OCI-LY1 (cell line): ENCODE measurements around the gene H1-8.

ENCODE experiments used
- H2AFZ ChIP-seq: fragments of 200-600 bp; sonication (generic), shearing (Covaris generic); 2 replicates; pipeline ENCODE4 v1.6.0; 2014; ENCODE audit warnings: antibody characterized with exemption, mild to moderate bottlenecking, low read length
- H3F3A ChIP-seq: fragments of 200-600 bp; sonication (generic), shearing (Covaris generic); 2 replicates; pipeline ENCODE4 v1.6.0; 2014; ENCODE audit warnings: mild to moderate bottlenecking, antibody characterized with exemption, low read length, moderate library complexity; ENCODE audit not compliant: insufficient read depth
- H3K27ac ChIP-seq: fragments of 200-600 bp; sonication (generic); 2 replicates; pipeline ENCODE4 v1.5.1; 2014; ENCODE audit warnings: low read length, mixed run types, mild to moderate bottlenecking, low read depth; ENCODE audit not compliant: poor library complexity, severe bottlenecking
- H3K27me3 ChIP-seq: fragments of 200-600 bp; sonication (generic); 2 replicates; pipeline ENCODE4 v1.6.0; 2014; ENCODE audit warnings: antibody characterized with exemption, mild to moderate bottlenecking, low read length, moderate library complexity; ENCODE audit not compliant: insufficient read depth
- H3K36me3 ChIP-seq: fragments of 200-600 bp; sonication (generic); 2 replicates; pipeline ENCODE4 v1.6.1; 2014; ENCODE audit warnings: mild to moderate bottlenecking, antibody characterized with exemption, low read length, moderate library complexity, mixed read lengths; ENCODE audit not compliant: insufficient read depth
- H3K4me1 ChIP-seq: fragments of 200-600 bp; sonication (generic); 2 replicates; pipeline ENCODE4 v1.5.1; 2014; ENCODE audit warnings: mild to moderate bottlenecking, low read length, moderate library complexity; ENCODE audit not compliant: insufficient read depth, severe bottlenecking
- H3K4me2 ChIP-seq: fragments of 200-600 bp; sonication (generic), shearing (Covaris generic); 2 replicates; pipeline ENCODE4 v1.6.1; 2014; ENCODE audit warnings: low read length
- H3K4me3 ChIP-seq: fragments of 200-600 bp; sonication (generic); 2 replicates; pipeline ENCODE4 v1.5.1; 2014; ENCODE audit warnings: low read length, low read depth, mild to moderate bottlenecking, mixed read lengths; ENCODE audit not compliant: poor library complexity, severe bottlenecking
- H3K79me2 ChIP-seq: fragments of 200-600 bp; shearing (Covaris generic); 2 replicates; pipeline ENCODE4 v1.6.1; 2016; ENCODE audit warnings: mixed run types, low read length, mixed read lengths; ENCODE audit not compliant: insufficient read depth
- H3K9ac ChIP-seq: fragments of 200-600 bp; sonication (generic), shearing (Covaris generic); 2 replicates; pipeline ENCODE4 v1.6.1; 2014; ENCODE audit warnings: mild to moderate bottlenecking, low read length, mixed read lengths
- H3K9me2 ChIP-seq: fragments of 200-600 bp; sonication (generic), shearing (Covaris generic); 2 replicates; pipeline ENCODE4 v1.6.1; 2014; ENCODE audit warnings: low read depth, mild to moderate bottlenecking, low read length, mixed read lengths
- H3K9me3 ChIP-seq: fragments of 200-600 bp; shearing (Covaris generic); 2 replicates; pipeline ENCODE4 v1.6.1; 2014; ENCODE audit warnings: low read length, mixed read lengths
- H4K20me1 ChIP-seq: fragments of 200-600 bp; sonication (generic), shearing (Covaris generic); 2 replicates; pipeline ENCODE4 v1.6.0; 2016; ENCODE audit warnings: mild to moderate bottlenecking, low read length; ENCODE audit not compliant: insufficient read depth
- EZH2 ChIP-seq: fragments of 200-600 bp; sonication (generic), shearing (Covaris generic); IDR thresholded peaks from 2 replicates; pipeline ENCODE4 v1.8.0; 2017; ENCODE audit warnings: borderline replicate concordance, mixed run types, mild to moderate bottlenecking, antibody characterized with exemption, low read length, moderate library complexity, mixed read lengths
- TF ChIP-seq, protein P1 (sequence below): fragments of 200-600 bp; sonication (generic), shearing (Covaris generic); IDR thresholded peaks from 2 replicates; pipeline ENCODE4 v1.5.1; 2017; ENCODE audit warnings: mild to moderate bottlenecking, antibody characterized with exemption, low read length, moderate library complexity, mixed read lengths

The H1-8 gene

DNA sequence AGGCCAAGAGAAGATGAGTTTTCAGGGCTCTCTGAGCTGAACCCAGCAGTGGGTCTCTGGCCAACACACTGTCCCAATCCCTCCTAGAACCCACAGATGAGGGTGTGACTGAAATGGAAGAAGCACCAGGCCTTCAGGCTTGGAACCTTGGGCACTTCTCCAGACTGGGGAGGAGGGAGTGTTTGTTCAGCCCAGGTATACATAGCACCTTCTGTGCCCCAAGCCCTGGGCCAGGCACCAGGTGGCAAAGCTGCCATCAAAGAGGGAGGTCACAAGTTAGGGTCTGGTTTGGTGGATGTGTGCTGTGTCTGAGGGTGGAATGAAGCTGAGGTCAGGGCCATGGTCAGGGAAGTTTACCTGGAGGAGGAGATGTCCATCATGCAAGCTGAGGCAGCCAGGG, 30.4 kb upstream of the H1-8 start:
- Histone ChIP-seq H3K9ac (no peak overlapping the region), H2AFZ (no peak overlapping the region), H3K79me2 (no peaks in the 10 kb centered on the region), H3K4me1 (no peaks in the 10 kb centered on the region), H3K4me3 (no peak overlapping the region), H3K27me3 (no peaks in the 10 kb centered on the region), H3K27ac (no peak overlapping the region), H3K9me2 (no peaks in the 10 kb centered on the region), H3K9me3 (no peaks in the 10 kb centered on the region), H4K20me1 (no peaks in the 10 kb centered on the region), H3K4me2 (no peak overlapping the region), H3K36me3 (no peaks in the 10 kb centered on the region), H3F3A (no peaks in the 10 kb centered on the region)
- no peak for TF ChIP-seq EZH2
- TF ChIP-seq, protein P1, sequence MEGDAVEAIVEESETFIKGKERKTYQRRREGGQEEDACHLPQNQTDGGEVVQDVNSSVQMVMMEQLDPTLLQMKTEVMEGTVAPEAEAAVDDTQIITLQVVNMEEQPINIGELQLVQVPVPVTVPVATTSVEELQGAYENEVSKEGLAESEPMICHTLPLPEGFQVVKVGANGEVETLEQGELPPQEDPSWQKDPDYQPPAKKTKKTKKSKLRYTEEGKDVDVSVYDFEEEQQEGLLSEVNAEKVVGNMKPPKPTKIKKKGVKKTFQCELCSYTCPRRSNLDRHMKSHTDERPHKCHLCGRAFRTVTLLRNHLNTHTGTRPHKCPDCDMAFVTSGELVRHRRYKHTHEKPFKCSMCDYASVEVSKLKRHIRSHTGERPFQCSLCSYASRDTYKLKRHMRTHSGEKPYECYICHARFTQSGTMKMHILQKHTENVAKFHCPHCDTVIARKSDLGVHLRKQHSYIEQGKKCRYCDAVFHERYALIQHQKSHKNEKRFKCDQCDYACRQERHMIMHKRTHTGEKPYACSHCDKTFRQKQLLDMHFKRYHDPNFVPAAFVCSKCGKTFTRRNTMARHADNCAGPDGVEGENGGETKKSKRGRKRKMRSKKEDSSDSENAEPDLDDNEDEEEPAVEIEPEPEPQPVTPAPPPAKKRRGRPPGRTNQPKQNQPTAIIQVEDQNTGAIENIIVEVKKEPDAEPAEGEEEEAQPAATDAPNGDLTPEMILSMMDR = no peak

DNA sequence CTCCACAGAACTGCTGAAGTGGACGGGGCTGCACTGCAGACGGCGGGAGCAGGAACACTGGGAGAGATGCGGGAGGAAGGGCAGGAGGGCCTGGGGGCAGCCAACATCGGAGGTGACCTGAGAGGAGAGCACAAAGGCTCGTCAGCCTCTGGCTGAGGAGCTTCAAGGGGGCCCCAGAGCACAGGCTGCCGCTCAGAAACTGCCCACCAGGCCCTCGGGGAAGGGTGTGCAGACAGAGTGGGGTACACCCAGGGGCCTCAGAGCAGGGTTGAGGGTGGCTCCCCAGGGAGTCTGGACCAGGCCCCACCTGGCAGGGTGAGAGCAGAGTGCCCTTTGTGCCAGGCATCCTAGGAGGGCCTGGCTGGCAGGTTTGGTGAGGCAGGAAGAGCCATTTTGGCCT, 29.3 kb upstream of the H1-8 start:
- H4K20me1 ChIP-seq = no peaks in the 10 kb centered on the region
- H3K4me3 ChIP-seq = no peak overlapping the region
- no peaks in the 10 kb centered on the region for H3F3A ChIP-seq
- no peaks in the 10 kb centered on the region for H3K27me3 ChIP-seq
- no peak overlapping the region for H3K4me2 ChIP-seq
- H3K9ac ChIP-seq = no peak overlapping the region
- TF ChIP-seq, protein P1 = no peak
- TF ChIP-seq EZH2 = no peak
- no peaks in the 10 kb centered on the region for H3K9me3 ChIP-seq
- no peaks in the 10 kb centered on the region for H3K9me2 ChIP-seq
- H2AFZ ChIP-seq = no peak overlapping the region
- no peaks in the 10 kb centered on the region for H3K36me3 ChIP-seq
- H3K27ac ChIP-seq = no peak overlapping the region
- H3K4me1 ChIP-seq = no peaks in the 10 kb centered on the region
- H3K79me2 ChIP-seq = no peaks in the 10 kb centered on the region

DNA sequence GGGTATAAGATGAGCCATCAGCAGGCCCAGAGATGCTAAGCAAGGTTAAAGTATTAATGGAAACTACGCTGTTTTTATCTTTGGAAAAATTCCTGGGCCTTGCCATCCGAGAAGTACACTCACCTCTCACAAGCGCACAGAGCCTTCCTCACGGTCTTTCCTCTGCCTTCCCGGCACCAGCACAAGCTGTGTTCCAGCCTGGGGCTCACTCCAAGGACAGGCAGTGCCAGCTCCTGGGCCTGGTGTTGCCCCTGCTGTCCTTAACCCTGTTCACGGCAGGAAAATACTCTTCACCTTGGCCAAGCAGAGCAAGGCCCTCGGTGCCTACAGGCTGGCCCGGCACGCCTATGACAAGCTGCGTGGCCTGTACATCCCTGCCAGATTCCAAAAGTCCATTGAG, 28.9 kb upstream of the H1-8 start:
- Histone ChIP-seq H3K9me2 (no peaks in the 10 kb centered on the region), H3F3A (no peaks in the 10 kb centered on the region), H3K9me3 (no peaks in the 10 kb centered on the region), H3K4me1 (no peaks in the 10 kb centered on the region), H3K4me2 (no peak overlapping the region), H3K9ac (no peak overlapping the region), H3K36me3 (no peaks in the 10 kb centered on the region), H3K27me3 (no peaks in the 10 kb centered on the region), H3K4me3 (no peak overlapping the region), H3K79me2 (no peaks in the 10 kb centered on the region), H3K27ac (no peak overlapping the region), H2AFZ (no peak overlapping the region), H4K20me1 (no peaks in the 10 kb centered on the region)
- TF ChIP-seq, protein P1 = no peak
- TF ChIP-seq EZH2 = no peak
